DMS53 treated with DMSO at 0.1 percent for 48 hours (cell line): ENCODE measurements around the gene SMG7.
A peak's percentile ranks its signal among the peaks of the same experiment; 100 is the strongest.

Source experiments
- DNase-seq: peaks from one replicate; lab custom pipeline; 2025; ENCODE audit not compliant: unreplicated experiment; lab: John Stamatoyannopoulos, UW

SMG7 gene

DNA sequence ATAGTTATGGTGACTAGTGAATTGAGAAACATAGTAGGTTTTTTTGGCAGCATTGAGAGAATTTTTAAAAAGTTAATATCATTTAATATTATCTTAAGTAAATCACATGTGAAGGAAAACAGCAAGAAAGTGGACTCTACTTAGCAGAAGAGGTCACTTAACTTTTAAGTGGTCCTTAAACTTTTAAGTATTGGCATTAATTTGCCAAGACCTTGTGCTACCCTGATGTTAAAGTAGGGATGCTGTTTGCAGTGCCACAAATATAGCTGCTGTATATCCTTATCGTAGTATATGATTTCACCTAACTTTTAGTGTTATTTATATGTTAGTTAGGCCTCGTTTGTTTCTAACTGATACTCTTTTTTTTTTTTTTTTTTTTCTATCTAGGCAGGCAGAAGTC, 40.2 kb downstream of the SMG7 start:
- no peak for DNase-seq

DNA sequence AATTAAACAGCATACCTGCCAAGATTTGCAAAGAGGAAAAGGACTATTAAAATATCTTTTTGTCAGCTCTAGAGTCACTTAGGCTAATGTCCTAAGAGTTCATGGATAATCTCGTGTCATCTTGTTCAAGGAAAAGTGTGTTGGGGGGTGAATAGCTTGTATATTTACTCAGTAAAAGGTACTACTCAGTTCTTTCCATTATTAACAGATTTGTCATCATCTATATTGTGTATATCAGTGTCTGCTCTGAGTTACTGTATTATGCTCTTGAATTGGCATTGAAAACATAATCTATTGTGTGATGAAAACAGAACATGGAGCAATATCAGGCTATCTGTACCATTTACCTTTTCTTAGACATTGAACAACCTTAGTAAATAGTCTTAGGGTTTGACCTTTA, 41.9 kb downstream of the SMG7 start:
- DNase-seq, result no peak

DNA sequence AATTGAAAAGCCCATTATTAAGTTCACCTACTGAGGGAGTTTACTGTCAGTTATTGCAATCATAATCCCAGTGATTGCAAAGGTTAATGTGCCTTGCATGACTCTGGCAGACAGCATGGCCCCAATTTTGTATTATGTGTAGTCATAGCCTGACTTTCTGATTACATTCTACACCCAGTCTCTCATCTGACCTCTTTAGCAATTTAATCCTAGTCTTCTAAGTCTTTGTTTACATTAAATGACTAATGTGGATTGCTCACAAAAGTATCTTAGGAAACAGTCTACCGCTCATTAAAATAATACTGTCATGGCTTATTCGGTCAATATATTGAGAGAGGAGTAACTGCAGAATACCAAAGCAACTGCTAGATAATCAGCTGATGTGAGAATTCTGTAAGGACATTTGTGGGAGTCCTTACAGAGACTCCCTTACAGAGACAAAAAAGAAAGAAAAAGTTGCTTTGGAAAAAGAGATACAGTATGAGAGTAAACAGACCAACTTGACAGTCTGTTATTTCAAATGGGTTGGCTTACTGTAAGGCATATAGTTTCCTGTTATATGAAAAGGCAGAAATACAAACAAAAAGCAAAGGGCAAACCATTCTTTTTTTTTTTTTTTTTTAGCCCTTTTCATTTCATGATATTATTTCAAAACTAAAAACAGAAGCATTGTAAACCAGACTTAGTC, 42.8 kb downstream of the SMG7 start:
- peak; percentile 39 for DNase-seq

DNA sequence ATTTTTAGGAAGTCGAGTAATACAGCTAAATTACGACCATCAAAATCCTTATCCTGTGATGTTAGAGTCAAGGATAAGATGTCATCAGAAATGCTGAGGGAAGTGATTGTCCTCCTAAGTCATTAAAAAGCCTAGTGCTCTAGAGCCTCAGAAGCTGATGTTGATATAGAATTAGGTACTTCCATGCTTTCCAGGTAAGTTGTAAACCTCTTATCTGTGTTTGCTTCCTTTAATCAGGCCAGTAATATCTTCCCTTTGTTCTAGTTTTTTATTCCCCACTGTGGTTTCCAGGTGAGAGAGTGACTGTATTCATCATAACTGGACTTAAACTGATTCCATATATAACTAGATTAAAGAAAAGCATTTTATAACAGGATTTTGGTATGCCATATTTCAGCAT, 44.4 kb downstream of the SMG7 start:
- no peak for DNase-seq

DNA sequence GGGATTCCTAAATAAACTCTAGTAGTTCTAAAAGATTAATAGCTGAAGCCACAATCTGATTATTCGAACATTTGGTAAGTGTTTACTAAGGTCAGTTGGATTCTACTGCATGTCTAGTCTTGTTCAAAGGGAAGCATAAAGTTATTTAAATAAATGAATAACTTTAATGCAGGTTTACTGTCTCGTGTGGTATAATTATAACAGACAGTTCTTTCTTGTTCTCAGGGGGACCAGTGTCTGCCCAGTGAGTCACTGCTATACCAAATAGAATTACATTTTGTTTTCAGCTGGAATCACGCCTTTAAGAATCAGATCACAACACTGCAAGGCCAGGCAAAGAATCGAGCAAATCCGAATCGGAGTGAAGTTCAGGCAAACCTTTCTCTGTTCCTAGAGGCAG, 45.1 kb downstream of the SMG7 start:
- DNase-seq, result no peak

DNA sequence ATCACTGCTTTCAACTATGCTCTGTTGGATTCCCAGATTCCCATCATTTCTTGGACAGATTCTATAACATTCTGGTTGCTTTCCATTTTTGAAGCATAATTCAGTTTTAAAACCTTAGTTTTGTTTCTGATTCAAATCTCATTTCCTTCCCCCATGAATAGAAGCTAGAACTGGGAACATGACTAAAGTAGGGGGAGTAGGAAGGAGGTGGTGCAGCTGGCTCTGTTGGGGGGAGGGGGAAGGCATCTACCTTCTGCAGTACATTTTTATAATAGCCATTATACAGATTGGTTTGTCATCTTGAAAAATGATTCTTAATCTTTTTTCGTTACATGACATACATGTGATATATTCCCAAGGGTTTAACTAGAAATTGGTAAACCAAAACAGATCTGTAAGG, 48.1 kb downstream of the SMG7 start:
- DNase-seq, result no peak

DNA sequence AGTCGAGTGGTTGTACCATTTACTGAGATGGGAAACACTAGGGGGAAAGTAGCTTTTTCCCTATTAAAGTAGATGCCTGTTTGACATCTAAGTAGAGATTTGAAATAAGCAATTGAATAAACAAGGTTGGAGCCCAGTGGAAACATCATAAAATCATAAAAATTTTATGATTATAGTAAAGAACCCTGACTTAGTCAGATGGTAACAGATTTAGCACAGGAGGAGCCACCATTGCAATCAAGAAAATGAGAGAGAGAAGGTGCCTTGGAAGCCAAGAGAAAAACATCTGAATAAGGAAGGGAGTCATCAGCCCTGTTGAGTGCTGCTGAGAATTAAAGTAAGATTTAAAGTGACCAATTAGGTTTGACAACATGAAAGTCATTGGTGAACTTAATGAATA, 49.8 kb downstream of the SMG7 start:
- DNase-seq, result no peak

DNA sequence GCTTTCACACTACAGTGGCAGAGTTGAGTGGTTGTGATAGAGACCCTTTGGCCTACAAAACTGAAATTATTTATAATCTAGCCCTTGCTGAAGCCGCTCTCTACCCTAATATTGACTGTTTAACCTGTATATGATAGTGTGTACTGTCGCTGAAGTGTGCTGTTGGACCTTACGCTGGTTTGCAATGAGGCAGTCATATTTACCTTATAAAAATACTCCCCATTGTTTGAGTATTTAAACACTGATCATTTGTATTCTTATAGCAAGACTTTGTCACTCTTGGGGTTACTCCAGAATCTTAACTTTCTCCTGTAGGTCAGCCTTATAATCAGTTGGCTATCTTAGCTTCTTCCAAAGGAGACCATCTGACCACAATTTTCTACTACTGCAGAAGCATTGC, 56.3 kb downstream of the SMG7 start:
- DNase-seq, result no peak

DNA sequence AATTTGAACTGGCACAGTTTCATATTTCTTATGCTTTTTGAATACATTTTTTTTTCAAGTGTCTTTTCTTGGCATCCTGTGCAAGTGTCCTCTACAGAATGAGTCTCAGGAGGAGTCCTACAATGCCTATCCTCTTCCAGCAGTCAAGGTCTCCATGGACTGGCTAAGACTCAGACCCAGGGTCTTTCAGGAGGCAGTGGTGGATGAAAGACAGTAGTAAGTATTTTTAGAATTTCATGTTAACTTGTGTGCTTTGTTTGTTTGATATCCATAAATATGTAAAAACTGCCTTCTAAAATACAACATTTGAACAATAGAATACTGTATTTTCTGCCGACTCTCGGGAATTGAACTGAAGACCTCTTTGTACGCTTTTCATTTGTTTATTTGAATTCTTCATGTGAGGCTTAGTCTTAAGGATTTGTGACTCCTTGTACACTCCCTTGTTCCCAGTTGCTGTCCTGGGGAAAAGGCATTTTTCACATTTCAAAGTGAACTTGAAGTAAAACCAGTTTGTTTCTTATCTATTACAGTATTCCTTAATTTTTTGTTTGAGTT, 61.4 kb downstream of the SMG7 start:
- DNase-seq, result no peak

DNA sequence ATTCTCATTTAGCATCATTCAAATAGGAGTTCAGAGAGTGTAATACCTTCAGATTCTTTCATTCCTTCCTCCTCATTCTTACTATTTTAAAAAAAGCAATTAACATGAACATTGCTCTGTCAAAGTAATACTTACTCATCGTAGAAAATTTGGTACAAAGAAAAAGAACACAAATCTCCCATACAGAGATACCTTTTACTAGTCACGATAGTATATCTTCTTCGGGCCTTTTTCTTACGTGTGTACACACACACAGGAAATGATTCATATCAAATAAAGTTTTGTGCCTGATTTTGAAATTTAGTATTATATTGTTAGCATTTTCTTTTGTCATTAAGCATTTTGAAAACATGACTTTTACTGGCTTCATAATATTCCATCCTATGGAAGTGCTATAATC, 65.1 kb downstream of the SMG7 start:
- DNase-seq, result no peak

DNA sequence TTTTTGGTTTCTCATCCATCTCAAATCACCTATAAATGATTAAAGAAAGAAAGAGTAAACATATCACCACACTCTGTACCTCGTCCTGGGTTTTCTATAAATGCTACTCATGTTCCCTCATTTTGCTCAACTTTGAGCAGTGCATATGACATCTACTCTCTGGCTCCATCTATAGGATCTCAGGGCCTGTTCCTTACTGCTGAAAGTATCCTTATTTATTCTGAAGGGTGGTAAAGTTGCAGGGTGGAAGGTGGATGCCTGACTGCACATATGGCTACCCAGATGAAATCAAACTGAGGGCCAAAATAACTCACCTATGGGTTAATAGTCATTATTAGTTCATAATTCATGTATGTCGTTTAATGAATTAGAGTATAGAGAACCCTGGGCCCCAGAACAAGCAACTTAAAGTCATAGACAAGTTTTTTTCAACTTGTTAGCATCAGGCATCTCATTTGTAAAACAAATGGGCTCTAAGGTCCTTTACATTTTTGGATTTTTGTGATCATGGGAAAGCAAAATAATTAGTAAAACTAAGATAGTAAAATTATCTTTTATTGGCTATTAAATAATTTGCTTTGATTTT, 71.4 kb downstream of the SMG7 start:
- peak; percentile 72 for DNase-seq

DNA sequence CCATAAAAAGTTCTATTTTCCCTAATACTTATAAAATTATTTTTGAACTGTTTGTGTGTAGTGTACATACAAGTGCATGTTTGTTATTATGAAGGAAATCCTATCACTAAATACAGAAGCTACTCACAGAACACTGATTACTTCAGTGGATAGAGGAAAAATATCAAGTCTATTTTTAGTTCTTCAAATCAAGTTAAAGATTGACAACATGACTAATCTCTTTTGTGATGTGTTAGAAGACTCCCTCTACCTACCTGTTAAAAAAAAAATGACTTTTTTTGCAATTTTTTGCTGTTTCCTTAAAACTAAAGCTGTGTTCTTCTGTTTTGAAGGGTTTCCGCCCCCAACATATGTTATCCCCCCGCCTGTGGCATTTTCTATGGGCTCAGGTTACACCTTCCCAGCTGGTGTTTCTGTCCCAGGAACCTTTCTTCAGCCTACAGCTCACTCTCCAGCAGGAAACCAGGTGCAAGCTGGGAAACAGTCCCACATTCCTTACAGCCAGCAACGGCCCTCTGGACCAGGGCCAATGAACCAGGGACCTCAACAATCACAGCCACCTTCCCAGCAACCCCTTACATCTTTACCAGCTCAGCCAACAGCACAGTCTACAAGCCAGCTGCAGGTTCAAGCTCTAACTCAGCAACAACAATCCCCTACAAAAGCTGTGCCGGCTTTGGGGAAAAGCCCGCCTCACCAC, 72.4 kb downstream of the SMG7 start:
- peak; percentile 43 for DNase-seq

DNA sequence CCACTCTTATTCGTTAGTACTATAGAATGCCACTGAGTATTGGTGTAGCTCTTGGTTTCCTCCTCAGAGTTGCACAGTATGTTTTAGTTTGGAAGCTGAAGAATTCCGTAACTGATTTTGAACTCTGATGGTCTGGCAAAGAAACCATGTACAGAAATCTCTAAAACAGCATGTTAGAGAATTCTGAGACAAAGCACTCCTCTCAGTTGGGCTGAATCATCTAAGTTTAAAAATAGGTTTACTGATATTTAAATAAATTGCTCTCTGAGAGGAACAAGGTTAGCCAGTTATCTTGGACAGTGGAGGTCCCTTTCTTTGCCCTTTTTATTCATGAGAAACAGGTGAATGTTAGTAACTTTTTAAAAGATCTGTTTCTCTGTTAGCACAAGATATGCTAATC, 74.1 kb downstream of the SMG7 start:
- DNase-seq, result no peak

DNA sequence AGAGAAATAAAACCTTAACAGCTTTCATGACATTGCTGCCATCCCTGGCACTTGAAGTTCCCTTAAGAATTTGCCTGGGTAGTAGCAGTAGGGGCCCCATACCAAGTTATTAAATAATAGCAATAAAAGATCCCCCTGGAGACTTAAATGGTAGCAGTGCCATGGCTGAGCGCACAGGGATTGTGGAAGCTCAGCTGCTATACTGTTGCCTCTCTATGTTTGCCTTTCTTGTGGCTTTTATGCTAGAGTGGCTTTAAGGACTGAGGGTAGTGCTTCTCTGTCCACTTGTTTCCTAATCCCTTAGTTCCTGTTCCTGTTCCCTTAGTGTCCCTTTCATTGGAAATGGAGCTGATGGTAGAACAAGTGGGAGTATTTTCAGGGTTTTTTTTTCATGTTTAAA, 75.8 kb downstream of the SMG7 start:
- DNase-seq, result peak; percentile 95

DNA sequence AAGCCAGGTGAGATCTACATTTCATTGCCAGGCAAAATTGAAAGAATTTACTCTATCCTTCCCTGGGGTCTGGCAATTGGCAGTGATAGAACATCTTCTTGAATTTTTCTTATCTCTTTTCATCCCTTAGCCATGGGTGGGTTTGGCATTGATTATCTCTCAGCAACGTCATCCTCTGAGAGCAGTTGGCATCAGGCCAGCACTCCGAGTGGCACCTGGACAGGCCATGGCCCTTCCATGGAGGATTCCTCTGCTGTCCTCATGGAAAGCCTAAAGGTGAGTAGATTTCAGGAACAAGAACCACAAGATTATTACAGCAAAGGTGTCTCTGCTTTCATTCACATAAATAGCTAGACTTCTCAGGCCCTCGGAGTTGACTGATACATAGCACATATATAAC, 78.6 kb downstream of the SMG7 start:
- no peak for DNase-seq

DNA sequence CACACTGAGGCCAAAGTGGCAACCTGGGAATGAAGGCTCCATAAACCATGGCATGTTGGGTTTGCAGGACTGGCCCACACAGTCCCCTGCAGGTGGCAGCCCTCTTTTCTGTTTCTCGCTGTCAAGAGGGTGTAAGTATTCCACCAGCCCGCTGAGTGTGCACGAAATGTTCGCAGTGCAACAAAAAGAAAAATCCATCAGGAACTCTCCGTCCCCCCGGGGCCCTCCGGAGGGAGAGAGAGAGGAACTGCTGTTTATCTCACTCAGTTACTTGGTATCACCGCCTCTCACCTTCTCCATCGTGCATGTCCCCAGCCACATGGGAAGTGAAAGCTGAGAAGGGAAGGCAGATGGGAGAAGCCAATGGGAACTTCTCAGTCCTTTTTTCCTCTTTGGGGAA, 79.6 kb downstream of the SMG7 start:
- no peak for DNase-seq

DNA sequence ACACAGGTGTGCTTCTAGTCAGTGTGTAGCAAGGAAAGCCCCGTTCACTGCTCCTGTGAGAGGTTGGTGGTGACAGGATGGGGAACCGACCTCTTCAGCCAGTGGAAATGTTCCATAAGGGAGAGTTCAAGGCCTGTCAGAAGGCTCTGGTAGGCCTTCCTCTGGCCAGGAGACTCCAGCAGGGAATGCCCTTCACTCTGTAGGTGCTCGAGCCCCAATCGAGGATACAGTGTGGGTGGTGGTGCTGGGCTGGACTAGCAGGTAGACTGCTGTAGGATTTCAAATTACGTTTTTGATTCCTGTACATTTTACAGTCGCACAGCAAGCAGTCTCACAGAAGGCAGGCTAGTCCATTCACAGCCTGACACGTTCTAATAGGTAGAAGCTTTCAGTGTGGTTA, 80.1 kb downstream of the SMG7 start:
- DNase-seq, result no peak

DNA sequence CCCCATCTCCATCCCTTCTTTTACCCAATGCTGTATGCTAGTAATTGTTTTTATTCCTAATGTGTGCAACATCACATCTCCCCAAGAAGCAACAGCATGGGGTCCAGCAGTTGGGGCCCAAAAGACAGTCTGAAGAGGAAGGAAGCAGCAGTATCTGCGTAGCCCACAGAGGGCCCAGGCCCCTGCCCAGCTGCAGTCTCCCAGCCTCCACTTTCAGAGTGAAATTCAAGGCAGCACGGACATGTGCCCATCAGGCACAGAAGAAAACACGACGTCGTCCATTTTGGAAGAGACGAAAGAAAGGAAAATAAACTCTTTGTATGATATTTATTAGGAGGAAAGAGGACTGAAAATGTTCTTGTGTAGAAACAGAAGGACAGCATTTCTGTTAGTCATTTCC, 80.6 kb downstream of the SMG7 start:
- DNase-seq, result no peak

DNA sequence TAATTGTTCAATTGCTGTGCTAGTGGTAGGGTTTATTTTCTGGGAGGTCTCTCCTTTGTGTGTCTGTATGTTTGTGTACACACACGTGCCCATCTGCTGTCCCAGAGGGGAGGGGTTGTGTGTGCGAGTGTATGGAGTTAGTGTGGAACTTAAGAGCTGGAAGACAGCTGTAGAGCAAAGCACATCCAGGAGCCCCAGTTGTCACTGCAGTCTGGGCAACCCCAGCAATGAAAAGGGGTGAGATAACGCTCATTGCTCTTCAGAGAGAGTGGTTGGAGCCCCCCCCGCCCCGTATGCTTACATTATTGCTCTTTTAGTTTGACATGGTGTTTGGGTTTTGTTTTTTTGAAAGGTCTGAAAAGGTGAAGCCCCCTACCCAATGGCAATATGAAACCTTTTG, 81.0 kb downstream of the SMG7 start:
- no peak for DNase-seq

DNA sequence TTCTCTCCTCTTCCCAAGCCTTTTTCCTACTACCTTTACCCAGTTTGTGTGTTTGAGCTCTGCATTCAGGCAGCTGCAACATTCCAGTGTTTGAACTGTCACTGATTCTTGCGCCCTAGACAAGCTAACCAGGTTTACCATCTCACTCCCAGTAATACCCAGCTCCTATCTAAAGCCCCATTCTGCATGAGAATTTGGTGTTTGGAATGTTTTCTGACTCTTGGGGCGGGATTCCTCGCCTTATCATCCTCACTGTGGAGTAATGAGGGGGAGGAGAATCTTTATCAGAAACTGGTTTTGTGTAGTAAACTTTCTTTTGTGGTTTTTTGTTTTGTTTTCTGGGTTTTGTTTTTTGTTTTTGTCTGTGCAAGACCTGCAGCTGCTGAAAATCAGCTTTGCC, 81.5 kb downstream of the SMG7 start:
- DNase-seq, result no peak

DNA sequence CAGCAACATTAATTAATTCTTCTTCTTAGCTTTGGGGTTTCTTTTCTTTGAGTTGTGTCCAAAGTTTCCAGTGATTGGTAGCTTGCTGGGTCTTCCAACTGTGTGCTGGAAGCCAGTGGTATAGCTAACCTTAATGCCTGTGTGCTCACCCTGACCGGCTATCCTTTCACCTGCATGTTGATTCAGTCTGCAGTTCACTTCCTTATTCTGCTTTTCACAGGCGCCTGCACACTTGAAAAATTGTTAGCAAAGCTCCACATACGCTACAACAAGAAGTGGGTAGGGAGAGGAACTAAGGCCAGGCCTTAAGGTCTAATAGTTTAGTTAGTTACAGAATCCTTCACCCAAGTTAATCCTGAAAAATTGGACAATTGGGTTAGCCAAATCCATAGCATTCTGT, 82.3 kb downstream of the SMG7 start:
- DNase-seq, result peak; percentile 65

DNA sequence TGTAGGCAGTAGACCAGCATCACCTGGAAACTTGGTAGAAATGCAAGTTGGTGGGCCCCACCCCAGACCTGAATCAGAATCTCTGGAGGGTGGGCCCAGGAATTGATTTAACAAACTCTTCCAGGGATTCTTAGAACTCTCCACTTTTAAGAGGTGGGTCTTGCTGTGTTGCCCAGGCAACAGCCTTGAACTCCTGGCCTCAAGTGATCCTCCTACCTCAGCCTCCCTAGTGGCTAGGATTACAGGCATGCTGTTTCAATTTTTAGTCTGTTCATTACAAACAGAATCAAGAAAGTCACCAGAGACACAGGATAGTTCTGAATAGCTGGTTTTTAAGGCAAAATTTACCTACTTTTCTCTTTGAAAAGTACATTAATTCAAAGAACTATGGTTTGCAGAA, 86.8 kb downstream of the SMG7 start:
- no peak for DNase-seq
